WTC11 (cell line): ENCODE data around the gene SOWAHB. TPM values are rescaled to one million over a fixed set of nuclear protein-coding genes. Genes with fewer than 3 reads are reported as not detected.
A peak's percentile ranks its signal among the peaks of the same experiment; 100 is the strongest.

Experiments used
- ATAC-seq: fragments of 200-7000 bp; cut with Tn5 transposase; 2 replicates; pipeline ENCODE4 v1.10.0; 2021; ENCODE audit warnings: mild to moderate bottlenecking, moderate library complexity
- CTCF ChIA-PET: fragments of 300-600 bp; sonication (Branson Sonifier 250); formaldehyde crosslinking; loops from one replicate; lab custom pipeline; 2021; ENCODE audit warnings: antibody characterized with exemption; lab: Charles Lee
- POLR2A ChIA-PET: fragments of 350-600 bp; sonication (Branson Sonifier 250); formaldehyde crosslinking; loops from one replicate; lab custom pipeline; 2021; ENCODE audit warnings: antibody characterized with exemption; lab: Charles Lee
- DNase-seq: peaks from one replicate; pipeline ENCODE4 v3.0.0; 2021; ENCODE audit warnings: low spot score
- H3K27ac Mint-ChIP-seq: 2 replicates; pipeline ENCODE4 v1.8.0; 2021; ENCODE audit warnings: mixed read lengths
- H3K27me3 Mint-ChIP-seq: 2 replicates; pipeline ENCODE4 v1.8.0; 2021; ENCODE audit warnings: low read depth, mild to moderate bottlenecking, moderate library complexity, mixed read lengths
- H3K36me3 Mint-ChIP-seq: 2 replicates; pipeline ENCODE4 v1.8.0; 2021; ENCODE audit warnings: mixed read lengths
- H3K4me1 Mint-ChIP-seq: 2 replicates; pipeline ENCODE4 v1.8.0; 2022; ENCODE audit warnings: mixed read lengths
- H3K4me3 Mint-ChIP-seq: 2 replicates; pipeline ENCODE4 v1.8.0; 2021; ENCODE audit warnings: mild to moderate bottlenecking, moderate library complexity, mixed read lengths
- H3K9me3 Mint-ChIP-seq: 2 replicates; pipeline ENCODE4 v1.8.0; 2021; ENCODE audit warnings: mixed read lengths
- ATF1 ChIP-seq: sonication (generic); formaldehyde crosslinking; IDR thresholded peaks from 2 replicates; pipeline ENCODE4 v1.8.1; 2023; ENCODE audit warnings: mild to moderate bottlenecking, moderate library complexity, missing genetic modification reagents
- ATF2 ChIP-seq: sonication (generic); formaldehyde crosslinking; IDR thresholded peaks from 2 replicates; pipeline ENCODE4 v1.8.1; 2022; ENCODE audit warnings: low read depth, missing genetic modification reagents, borderline replicate concordance
- ETV6 ChIP-seq: sonication (generic); formaldehyde crosslinking; IDR thresholded peaks from 2 replicates; pipeline ENCODE4 v1.8.1; 2022; ENCODE audit warnings: mild to moderate bottlenecking, missing genetic modification reagents
- JUN ChIP-seq: sonication (generic); formaldehyde crosslinking; IDR thresholded peaks from 2 replicates; pipeline ENCODE4 v1.8.0; 2023; ENCODE audit warnings: mild to moderate bottlenecking, missing genetic modification reagents
- NR1H2 ChIP-seq: sonication (generic); formaldehyde crosslinking; IDR thresholded peaks from 2 replicates; pipeline ENCODE4 v1.9.0; 2021; ENCODE audit warnings: mild to moderate bottlenecking, moderate library complexity, missing genetic modification reagents
- OVOL2 ChIP-seq: fragments of 250-450 bp; sonication (Bioruptor Pico); IDR thresholded peaks from 2 replicates; pipeline ENCODE4 v1.9.0; 2021; ENCODE audit warnings: mild to moderate bottlenecking, borderline replicate concordance
- PREB ChIP-seq: sonication (generic); formaldehyde crosslinking; IDR thresholded peaks from 2 replicates; pipeline ENCODE4 v1.8.1; 2022; ENCODE audit warnings: mild to moderate bottlenecking, missing genetic modification reagents, moderate library complexity, borderline replicate concordance
- TEAD4 ChIP-seq: sonication (generic); formaldehyde crosslinking; IDR thresholded peaks from 2 replicates; pipeline ENCODE4 v1.8.0; 2022; ENCODE audit warnings: mild to moderate bottlenecking, missing genetic modification reagents
- USF1 ChIP-seq: sonication (generic); formaldehyde crosslinking; IDR thresholded peaks from 2 replicates; pipeline ENCODE4 v1.8.0; 2022; ENCODE audit warnings: mild to moderate bottlenecking, missing genetic modification reagents
- ZBTB43 ChIP-seq: sonication (generic); formaldehyde crosslinking; IDR thresholded peaks from 2 replicates; pipeline ENCODE4 v1.8.1; 2023; ENCODE audit warnings: mild to moderate bottlenecking, missing genetic modification reagents
- ZNF138 ChIP-seq: sonication (generic); formaldehyde crosslinking; conservative IDR thresholded peaks from 2 replicates; pipeline ENCODE4 v1.8.1; 2022; ENCODE audit warnings: mild to moderate bottlenecking, moderate library complexity, missing genetic modification reagents
- total RNA-seq: library from RNA; stranded (reverse); gene quantifications from 3 replicates; pipeline ENCODE4 v1.2.3, GENCODE V29; 2021
- TF ChIP-seq, protein P1 (sequence below): sonication (generic); formaldehyde crosslinking; IDR thresholded peaks from 2 replicates; pipeline ENCODE4 v1.8.1; 2023; ENCODE audit warnings: mild to moderate bottlenecking, missing genetic modification reagents, moderate library complexity
- TF ChIP-seq, protein P2 (sequence below): fragments of 250-450 bp; sonication (Bioruptor Pico); IDR thresholded peaks from 2 replicates; pipeline ENCODE4 v1.9.0; 2021; ENCODE audit warnings: mild to moderate bottlenecking
- TF ChIP-seq, protein P3 (sequence below): sonication (generic); formaldehyde crosslinking; IDR thresholded peaks from 2 replicates; pipeline ENCODE4 v1.8.0; 2022; ENCODE audit warnings: missing genetic modification reagents
- TF ChIP-seq, protein P4 (sequence below): sonication (generic); formaldehyde crosslinking; IDR thresholded peaks from 2 replicates; pipeline ENCODE4 v1.8.1; 2023; ENCODE audit warnings: mild to moderate bottlenecking, missing genetic modification reagents, moderate library complexity
- TF ChIP-seq, protein P5 (sequence below): fragments of 200-600 bp; IDR thresholded peaks from 2 replicates; pipeline ENCODE4 v1.8.0; 2022; ENCODE audit warnings: antibody characterized with exemption

Gene SOWAHB
- total RNA-seq, 1 experiment from 2014 or later = 1.5 TPM

DNA sequence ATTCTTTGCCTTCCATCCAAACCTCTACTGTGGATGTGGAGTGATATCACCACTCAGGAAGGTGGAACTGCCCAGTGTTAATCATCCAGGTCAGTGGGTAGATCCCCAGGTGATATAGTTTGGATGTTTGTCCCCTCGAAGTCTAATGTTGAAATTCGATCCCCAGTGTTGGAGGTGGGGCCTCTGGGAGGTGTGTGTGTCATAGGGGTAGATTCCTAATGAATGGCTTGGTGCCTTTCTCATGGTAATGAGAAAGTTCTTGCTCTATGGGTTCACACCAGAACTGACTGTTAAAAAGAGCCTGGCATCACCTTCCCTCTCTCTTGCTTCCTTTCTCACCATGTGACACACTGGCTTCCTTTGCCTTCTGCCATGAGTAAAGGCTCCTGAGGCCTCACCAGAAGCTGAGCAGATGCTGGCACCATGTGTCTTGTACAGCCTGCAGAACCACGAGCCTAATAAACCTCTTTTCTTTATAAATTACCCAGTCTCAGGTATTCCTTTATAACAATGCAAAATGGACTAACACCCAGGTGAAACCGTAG, 6.8 kb upstream of the SOWAHB start:
- DNase-seq = no peak
- Mint-ChIP-seq H3K27me3 (peaks cover 13% of the 10 kb centered on the region), H3K4me3 (no peak overlapping the region; the same call in 1 of the 2 replicates), H3K4me1 (peaks cover 9% of the 10 kb centered on the region), H3K36me3 (peaks cover 14% of the 10 kb centered on the region), H3K9me3 (peaks cover 35% of the 10 kb centered on the region), H3K27ac (peak overlapping the region; percentile 74)
- POLR2A ChIA-PET = no interaction called here
- TF ChIP-seq, protein P1, sequence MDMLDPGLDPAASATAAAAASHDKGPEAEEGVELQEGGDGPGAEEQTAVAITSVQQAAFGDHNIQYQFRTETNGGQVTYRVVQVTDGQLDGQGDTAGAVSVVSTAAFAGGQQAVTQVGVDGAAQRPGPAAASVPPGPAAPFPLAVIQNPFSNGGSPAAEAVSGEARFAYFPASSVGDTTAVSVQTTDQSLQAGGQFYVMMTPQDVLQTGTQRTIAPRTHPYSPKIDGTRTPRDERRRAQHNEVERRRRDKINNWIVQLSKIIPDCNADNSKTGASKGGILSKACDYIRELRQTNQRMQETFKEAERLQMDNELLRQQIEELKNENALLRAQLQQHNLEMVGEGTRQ (CRISPR knock-in tag) = peak; percentile 56; the same call in 1 of the 2 replicates
- no peak for TF ChIP-seq USF1
- CTCF ChIA-PET = no interaction called here
- peak; percentile 99 for ATAC-seq

DNA sequence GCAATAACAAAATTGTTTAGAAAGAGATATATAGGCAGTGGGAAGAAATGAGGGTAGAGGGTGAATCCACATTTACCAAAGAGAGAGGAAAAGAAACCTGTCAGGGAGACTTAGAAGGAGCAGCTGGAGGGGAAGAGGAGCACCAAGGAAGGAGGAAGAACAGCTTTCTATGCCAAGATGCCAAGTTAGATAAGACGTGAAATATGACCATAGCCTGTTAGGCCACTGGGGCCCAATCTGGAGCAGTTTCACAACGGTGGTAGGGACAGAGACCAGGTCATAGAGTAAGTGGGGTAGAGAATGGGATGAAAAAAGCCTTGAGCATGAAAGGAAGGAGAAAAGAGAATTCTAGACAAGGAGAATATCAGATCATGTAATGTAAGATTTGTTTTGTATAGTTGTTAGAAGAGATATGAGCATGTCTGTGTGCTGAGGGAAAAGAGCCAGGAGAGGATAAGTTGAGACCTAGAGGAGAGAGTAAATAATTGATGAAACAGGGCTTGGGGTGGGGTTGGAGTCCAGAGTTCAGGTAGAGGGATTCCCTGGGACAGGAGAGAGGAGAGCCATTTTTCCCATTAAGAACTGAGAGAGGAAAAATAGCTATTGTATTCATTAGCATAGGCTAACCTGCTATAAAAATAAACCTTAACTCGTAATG, 4.4 kb upstream of the SOWAHB start:
- Mint-ChIP-seq H3K27ac (no peak overlapping the region), H3K4me1 (peaks cover 19% of the 10 kb centered on the region), H3K36me3 (peaks cover 14% of the 10 kb centered on the region), H3K9me3 (peaks cover 25% of the 10 kb centered on the region), H3K27me3 (peaks cover 34% of the 10 kb centered on the region), H3K4me3 (no peak overlapping the region)
- DNase-seq = no peak
- ATAC-seq = no peak
- ChIA-PET POLR2A (interaction anchor here (0.6 kb wide), 1 partner anchor 75 kb away, joined by 3 read pairs; no protein-coding TSS in a partner anchor), CTCF (no interaction called here)
- TF ChIP-seq, protein P2, sequence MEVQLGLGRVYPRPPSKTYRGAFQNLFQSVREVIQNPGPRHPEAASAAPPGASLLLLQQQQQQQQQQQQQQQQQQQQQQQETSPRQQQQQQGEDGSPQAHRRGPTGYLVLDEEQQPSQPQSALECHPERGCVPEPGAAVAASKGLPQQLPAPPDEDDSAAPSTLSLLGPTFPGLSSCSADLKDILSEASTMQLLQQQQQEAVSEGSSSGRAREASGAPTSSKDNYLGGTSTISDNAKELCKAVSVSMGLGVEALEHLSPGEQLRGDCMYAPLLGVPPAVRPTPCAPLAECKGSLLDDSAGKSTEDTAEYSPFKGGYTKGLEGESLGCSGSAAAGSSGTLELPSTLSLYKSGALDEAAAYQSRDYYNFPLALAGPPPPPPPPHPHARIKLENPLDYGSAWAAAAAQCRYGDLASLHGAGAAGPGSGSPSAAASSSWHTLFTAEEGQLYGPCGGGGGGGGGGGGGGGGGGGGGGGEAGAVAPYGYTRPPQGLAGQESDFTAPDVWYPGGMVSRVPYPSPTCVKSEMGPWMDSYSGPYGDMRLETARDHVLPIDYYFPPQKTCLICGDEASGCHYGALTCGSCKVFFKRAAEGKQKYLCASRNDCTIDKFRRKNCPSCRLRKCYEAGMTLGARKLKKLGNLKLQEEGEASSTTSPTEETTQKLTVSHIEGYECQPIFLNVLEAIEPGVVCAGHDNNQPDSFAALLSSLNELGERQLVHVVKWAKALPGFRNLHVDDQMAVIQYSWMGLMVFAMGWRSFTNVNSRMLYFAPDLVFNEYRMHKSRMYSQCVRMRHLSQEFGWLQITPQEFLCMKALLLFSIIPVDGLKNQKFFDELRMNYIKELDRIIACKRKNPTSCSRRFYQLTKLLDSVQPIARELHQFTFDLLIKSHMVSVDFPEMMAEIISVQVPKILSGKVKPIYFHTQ (CRISPR knock-in tag) = no peak
- TF ChIP-seq, protein P3, sequence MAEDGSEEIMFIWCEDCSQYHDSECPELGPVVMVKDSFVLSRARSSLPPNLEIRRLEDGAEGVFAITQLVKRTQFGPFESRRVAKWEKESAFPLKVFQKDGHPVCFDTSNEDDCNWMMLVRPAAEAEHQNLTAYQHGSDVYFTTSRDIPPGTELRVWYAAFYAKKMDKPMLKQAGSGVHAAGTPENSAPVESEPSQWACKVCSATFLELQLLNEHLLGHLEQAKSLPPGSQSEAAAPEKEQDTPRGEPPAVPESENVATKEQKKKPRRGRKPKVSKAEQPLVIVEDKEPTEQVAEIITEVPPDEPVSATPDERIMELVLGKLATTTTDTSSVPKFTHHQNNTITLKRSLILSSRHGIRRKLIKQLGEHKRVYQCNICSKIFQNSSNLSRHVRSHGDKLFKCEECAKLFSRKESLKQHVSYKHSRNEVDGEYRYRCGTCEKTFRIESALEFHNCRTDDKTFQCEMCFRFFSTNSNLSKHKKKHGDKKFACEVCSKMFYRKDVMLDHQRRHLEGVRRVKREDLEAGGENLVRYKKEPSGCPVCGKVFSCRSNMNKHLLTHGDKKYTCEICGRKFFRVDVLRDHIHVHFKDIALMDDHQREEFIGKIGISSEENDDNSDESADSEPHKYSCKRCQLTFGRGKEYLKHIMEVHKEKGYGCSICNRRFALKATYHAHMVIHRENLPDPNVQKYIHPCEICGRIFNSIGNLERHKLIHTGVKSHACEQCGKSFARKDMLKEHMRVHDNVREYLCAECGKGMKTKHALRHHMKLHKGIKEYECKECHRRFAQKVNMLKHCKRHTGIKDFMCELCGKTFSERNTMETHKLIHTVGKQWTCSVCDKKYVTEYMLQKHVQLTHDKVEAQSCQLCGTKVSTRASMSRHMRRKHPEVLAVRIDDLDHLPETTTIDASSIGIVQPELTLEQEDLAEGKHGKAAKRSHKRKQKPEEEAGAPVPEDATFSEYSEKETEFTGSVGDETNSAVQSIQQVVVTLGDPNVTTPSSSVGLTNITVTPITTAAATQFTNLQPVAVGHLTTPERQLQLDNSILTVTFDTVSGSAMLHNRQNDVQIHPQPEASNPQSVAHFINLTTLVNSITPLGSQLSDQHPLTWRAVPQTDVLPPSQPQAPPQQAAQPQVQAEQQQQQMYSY (CRISPR knock-in tag) = no peak
- TF ChIP-seq, protein P4, sequence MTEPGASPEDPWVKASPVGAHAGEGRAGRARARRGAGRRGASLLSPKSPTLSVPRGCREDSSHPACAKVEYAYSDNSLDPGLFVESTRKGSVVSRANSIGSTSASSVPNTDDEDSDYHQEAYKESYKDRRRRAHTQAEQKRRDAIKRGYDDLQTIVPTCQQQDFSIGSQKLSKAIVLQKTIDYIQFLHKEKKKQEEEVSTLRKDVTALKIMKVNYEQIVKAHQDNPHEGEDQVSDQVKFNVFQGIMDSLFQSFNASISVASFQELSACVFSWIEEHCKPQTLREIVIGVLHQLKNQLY = no peak
- TF ChIP-seq, protein P5, sequence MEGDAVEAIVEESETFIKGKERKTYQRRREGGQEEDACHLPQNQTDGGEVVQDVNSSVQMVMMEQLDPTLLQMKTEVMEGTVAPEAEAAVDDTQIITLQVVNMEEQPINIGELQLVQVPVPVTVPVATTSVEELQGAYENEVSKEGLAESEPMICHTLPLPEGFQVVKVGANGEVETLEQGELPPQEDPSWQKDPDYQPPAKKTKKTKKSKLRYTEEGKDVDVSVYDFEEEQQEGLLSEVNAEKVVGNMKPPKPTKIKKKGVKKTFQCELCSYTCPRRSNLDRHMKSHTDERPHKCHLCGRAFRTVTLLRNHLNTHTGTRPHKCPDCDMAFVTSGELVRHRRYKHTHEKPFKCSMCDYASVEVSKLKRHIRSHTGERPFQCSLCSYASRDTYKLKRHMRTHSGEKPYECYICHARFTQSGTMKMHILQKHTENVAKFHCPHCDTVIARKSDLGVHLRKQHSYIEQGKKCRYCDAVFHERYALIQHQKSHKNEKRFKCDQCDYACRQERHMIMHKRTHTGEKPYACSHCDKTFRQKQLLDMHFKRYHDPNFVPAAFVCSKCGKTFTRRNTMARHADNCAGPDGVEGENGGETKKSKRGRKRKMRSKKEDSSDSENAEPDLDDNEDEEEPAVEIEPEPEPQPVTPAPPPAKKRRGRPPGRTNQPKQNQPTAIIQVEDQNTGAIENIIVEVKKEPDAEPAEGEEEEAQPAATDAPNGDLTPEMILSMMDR = no peak
- TF ChIP-seq NR1H2 (CRISPR knock-in tag) = no peak
- no peak for TF ChIP-seq TEAD4 (CRISPR knock-in tag)
- no peak for TF ChIP-seq ZBTB43 (CRISPR knock-in tag)
- no peak for TF ChIP-seq ZNF138
- no peak for TF ChIP-seq ATF2
- TF ChIP-seq OVOL2 (CRISPR knock-in tag) = no peak
- no peak for TF ChIP-seq ATF1 (CRISPR knock-in tag)
- no peak for TF ChIP-seq JUN (CRISPR knock-in tag)
- no peak for TF ChIP-seq PREB (CRISPR knock-in tag)
- no peak for TF ChIP-seq ETV6
